ENCODE data around the gene C19orf12.
A peak's percentile ranks its signal among the peaks of the same experiment; 100 is the strongest.

The C19orf12 gene

DNA sequence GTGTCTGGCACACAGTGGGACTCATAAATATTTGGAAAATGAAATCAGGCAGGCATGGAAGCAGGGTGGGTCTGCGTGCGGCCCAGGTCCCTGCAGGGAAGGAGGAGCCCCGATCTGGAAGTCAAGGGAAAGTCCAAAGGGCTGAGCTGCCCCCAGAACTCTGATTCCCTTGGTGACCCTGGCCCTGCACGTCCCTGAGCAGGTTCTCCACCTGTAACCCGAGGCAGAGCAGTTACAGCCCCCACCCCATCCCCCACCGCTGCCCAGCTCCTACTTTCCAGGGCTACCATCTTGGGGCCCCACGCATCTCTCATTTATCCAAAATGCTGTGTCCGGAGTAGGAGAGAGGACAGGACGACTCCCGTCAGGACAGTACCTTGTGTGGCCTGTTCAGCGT, 47.7 kb downstream of the C19orf12 start:
- H3K27ac ChIP-seq (ENCODE audit: low read depth, low read length), result peak overlapping the region; percentile 79; the same call in 1 of the 2 replicates
- H3K27me3 ChIP-seq (ENCODE audit: insufficient read depth, low read length), result no peaks in the 10 kb centered on the region
- peaks cover 33% of the 10 kb centered on the region for H3K4me1 ChIP-seq (ENCODE audit: control insufficient read depth, insufficient read depth, low read length, unreplicated experiment)
- peaks cover 7% of the 10 kb centered on the region for H3K79me2 ChIP-seq (ENCODE audit: control insufficient read depth, insufficient read depth, low read length, unreplicated experiment)
- H2AFZ ChIP-seq (ENCODE audit: low read length, unreplicated experiment), result peak overlapping the region; percentile 55
- no peaks in the 10 kb centered on the region for H3K36me3 ChIP-seq (ENCODE audit: insufficient read depth, low read length)
- H3K4me3 ChIP-seq (ENCODE audit: low read depth, low read length), result peak overlapping the region; percentile 91

DNA sequence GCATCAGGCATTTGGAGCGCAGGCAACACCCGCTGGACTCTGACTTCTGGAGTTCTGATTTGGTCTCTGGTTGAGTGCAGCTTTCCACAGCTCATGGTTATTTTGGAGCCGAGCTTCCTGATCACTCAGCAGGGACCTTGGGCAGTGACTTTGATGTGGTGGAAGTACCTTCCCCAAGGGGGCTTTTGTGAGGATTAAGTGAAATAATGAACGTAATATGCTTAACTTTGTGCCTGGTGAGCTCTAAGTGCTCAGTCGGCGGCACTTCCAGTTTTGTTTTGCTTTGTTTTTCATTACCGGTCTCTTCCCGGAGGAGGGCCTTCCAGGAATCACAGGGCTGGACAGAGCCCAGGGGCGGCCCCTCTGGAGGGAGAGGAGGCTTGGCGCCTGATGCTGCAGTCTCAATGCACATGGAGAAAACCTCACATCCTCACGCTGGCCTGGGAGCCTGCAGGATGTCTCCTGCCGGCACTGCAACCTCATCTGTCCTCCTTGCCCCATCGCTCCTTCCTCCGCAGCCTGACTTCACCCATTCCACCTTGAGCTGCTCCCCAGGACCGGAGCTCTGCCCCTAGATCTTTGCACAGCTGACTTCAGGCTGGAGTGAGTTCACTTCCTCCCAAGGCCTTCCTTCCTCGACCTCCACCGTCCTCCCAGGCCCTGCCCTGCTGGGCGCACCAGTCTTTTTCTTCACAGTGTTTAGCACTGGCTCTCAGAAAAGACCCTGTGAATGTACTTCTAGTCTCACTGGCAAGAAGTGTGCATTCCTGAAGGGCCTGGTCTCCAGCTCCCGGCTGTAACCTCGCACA, 48.3 kb downstream of the C19orf12 start:
- H3K4me1 ChIP-seq (ENCODE audit: control insufficient read depth, insufficient read depth, low read length, unreplicated experiment), result peaks cover 35% of the 10 kb centered on the region

GRCh38 chr19:29665826-29666577, 49.1 kb downstream of the C19orf12 start:
- peak overlapping the region; percentile 87 for H2AFZ ChIP-seq (ENCODE audit: low read length, unreplicated experiment)
- H3K79me2 ChIP-seq (ENCODE audit: control insufficient read depth, insufficient read depth, low read length, unreplicated experiment), result peaks cover 6% of the 10 kb centered on the region
- H3K36me3 ChIP-seq (ENCODE audit: insufficient read depth, low read length), result no peaks in the 10 kb centered on the region
- H3K27me3 ChIP-seq (ENCODE audit: insufficient read depth, low read length), result no peaks in the 10 kb centered on the region
- peak overlapping the region; percentile 79 for H3K27ac ChIP-seq (ENCODE audit: low read depth, low read length)
- peaks cover 31% of the 10 kb centered on the region for H3K4me1 ChIP-seq (ENCODE audit: control insufficient read depth, insufficient read depth, low read length, unreplicated experiment)
- peak overlapping the region; percentile 91 for H3K4me3 ChIP-seq (ENCODE audit: low read depth, low read length)

More for the DNA sequence above, 48.3 kb downstream of the C19orf12 start:
- Histone ChIP-seq H3K79me2 (ENCODE audit: control insufficient read depth, insufficient read depth, low read length, unreplicated experiment) (peaks cover 6% of the 10 kb centered on the region), H3K4me3 (ENCODE audit: low read depth, low read length) (peak overlapping the region; percentile 91), H3K27ac (ENCODE audit: low read depth, low read length) (peak overlapping the region; percentile 79), H2AFZ (ENCODE audit: low read length, unreplicated experiment) (peak overlapping the region; percentile 87), H3K27me3 (ENCODE audit: insufficient read depth, low read length) (no peaks in the 10 kb centered on the region), H3K36me3 (ENCODE audit: insufficient read depth, low read length) (no peaks in the 10 kb centered on the region)

DNA sequence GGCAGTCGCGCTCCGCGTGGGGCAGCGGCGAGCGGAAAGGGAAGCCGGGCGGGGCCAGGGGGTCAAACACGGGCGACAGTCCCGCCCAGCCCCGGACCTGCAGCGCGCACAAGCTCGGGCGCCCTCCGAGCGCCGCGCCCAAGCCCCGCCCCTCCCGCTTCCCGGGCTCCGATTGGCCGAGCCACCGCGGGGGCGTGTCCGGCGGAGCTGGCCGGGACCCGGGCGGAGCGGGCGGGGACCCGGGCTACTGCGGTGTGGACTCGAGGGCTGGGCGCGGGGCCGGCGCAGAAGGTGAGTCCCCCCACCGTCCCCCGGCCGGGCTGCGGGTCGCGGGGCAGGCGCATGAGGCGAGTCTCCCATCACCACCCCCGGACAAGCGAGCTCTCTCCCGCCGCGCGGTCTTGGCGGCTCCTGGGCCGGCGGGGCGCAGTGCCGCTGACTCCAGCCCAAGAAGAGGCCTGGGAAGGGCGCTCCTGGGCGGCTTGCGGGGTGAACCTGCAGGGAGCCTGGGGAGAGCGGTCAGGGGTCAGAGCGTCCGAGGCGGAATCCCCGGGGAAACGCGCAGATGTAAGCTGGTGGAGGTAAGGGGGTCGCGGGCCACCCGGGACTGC, 49.7 kb downstream of the C19orf12 start, which contains the start of gene PLEKHF1:
PLEKHF1 (plus strand) TSS at position 247 of the 611 bp plus-strand sequence. CDS start 8,379 bp downstream, outside the sequence.
- peak within 1 kb of the TSS; percentile 91 for H3K4me3 ChIP-seq (ENCODE audit: low read depth, low read length)
- H3K79me2 ChIP-seq (ENCODE audit: control insufficient read depth, insufficient read depth, low read length, unreplicated experiment), result peaks cover 6% of the 10 kb centered on the region
- H3K27ac ChIP-seq (ENCODE audit: low read depth, low read length), result peak within 1 kb of the TSS; percentile 79
- H3K27me3 ChIP-seq (ENCODE audit: insufficient read depth, low read length), result no peaks in the 10 kb centered on the region
- H3K4me1 ChIP-seq (ENCODE audit: control insufficient read depth, insufficient read depth, low read length, unreplicated experiment), result peaks cover 31% of the 10 kb centered on the region
- H3K36me3 ChIP-seq (ENCODE audit: insufficient read depth, low read length), result no peaks in the 10 kb centered on the region
- H2AFZ ChIP-seq (ENCODE audit: low read length, unreplicated experiment), result peak within 1 kb of the TSS; percentile 60

DNA sequence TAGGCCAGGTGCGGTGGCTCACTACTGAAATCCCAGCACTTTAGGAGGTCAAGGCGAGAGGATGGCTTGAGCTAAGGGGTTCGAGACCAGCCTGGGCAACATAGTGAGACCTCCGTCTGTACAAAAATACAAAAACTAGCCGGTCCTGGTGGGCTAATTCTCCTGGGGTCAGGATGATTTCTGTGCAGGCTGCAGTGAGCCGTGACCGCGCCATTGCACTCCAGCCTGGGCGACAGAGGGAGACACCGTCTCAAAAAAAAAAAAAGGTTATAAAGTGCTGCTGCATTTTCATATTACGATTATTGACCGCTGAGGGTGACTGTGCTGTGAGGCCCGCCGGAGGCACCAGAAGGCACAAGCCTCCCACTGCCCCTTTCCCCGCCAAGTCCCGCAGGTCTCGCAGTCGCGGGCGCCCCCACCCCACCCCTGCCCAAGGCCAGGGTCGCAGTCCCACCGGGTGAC, 50.3 kb downstream of the C19orf12 start:
- H3K4me3 ChIP-seq (ENCODE audit: low read depth, low read length), result peak overlapping the region; percentile 91
- no peaks in the 10 kb centered on the region for H3K36me3 ChIP-seq (ENCODE audit: insufficient read depth, low read length)
- no peaks in the 10 kb centered on the region for H3K27me3 ChIP-seq (ENCODE audit: insufficient read depth, low read length)
- H3K79me2 ChIP-seq (ENCODE audit: control insufficient read depth, insufficient read depth, low read length, unreplicated experiment), result peaks cover 6% of the 10 kb centered on the region
- H2AFZ ChIP-seq (ENCODE audit: low read length, unreplicated experiment), result no peak overlapping the region
- peaks cover 31% of the 10 kb centered on the region for H3K4me1 ChIP-seq (ENCODE audit: control insufficient read depth, insufficient read depth, low read length, unreplicated experiment)
- H3K27ac ChIP-seq (ENCODE audit: low read depth, low read length), result no peak overlapping the region

DNA sequence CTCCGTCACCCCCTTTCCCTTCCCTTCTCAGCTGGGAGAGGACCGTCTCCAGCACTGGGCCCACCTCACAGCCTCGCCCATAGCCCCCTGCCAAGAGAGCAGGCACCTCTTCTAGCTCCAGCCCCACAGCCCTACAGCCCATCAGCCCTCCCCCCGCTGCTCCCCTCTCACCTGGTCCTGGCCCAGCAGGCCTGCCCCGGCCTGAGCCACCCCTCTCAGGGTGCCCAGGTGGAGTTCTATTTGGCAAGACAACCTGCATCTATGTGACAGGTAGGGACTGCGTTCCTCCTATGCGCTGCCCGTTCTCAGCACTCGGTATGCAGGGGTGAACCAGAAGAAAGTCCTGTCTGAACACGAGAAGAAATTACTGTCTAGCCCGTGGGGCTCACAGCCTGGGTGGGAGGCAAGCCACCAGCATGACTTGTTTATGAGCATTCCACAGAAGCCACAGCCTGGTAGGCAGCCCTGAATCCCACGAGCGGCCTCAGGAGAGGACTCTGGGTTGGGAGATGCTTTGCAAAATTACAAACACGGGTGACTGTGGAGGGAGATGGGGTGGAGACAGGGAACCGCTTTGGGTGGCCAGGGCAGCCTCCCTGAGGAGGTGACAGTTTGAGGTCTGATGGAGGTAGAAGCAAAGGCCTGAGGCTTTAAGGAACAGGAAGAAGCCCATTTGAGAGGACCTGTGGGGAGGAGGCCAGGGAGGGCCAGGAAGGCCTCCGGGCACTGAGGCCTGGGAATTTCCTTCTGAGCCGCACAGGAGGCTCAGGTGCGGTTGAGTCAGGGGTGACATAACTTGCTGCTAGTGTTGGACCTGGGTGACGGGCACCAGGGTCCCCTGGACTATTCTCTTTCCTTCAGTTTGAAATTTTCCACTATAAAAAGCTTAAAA, 51.0 kb downstream of the C19orf12 start:
- Histone ChIP-seq H3K4me1 (ENCODE audit: control insufficient read depth, insufficient read depth, low read length, unreplicated experiment) (peaks cover 31% of the 10 kb centered on the region), H3K4me3 (ENCODE audit: low read depth, low read length) (no peak overlapping the region), H3K36me3 (ENCODE audit: insufficient read depth, low read length) (no peaks in the 10 kb centered on the region), H3K79me2 (ENCODE audit: control insufficient read depth, insufficient read depth, low read length, unreplicated experiment) (peaks cover 6% of the 10 kb centered on the region), H3K27ac (ENCODE audit: low read depth, low read length) (no peak overlapping the region), H2AFZ (ENCODE audit: low read length, unreplicated experiment) (no peak overlapping the region), H3K27me3 (ENCODE audit: insufficient read depth, low read length) (no peaks in the 10 kb centered on the region)

- peaks cover 2% of the 10 kb centered on the region for H3K79me2 ChIP-seq (ENCODE audit: control insufficient read depth, insufficient read depth, low read length, unreplicated experiment)
- H3K27me3 ChIP-seq (ENCODE audit: insufficient read depth, low read length), result no peaks in the 10 kb centered on the region
- H3K4me1 ChIP-seq (ENCODE audit: control insufficient read depth, insufficient read depth, low read length, unreplicated experiment), result peaks cover 26% of the 10 kb centered on the region
- peak overlapping the region; percentile 69 for H2AFZ ChIP-seq (ENCODE audit: low read length, unreplicated experiment)
- no peaks in the 10 kb centered on the region for H3K36me3 ChIP-seq (ENCODE audit: insufficient read depth, low read length)
- H3K4me3 ChIP-seq (ENCODE audit: low read depth, low read length), result peak overlapping the region; percentile 69
- peak overlapping the region; percentile 98 for H3K27ac ChIP-seq (ENCODE audit: low read depth, low read length)
Observed at GRCh38 chr19:29662604-29663404, 52.3 kb downstream of the C19orf12 start.

GRCh38 chr19:29662278-29662603, 52.8 kb downstream of the C19orf12 start:
- Histone ChIP-seq H3K4me3 (ENCODE audit: low read depth, low read length) (peak overlapping the region; percentile 69), H3K27ac (ENCODE audit: low read depth, low read length) (peak overlapping the region; percentile 98), H3K4me1 (ENCODE audit: control insufficient read depth, insufficient read depth, low read length, unreplicated experiment) (peaks cover 21% of the 10 kb centered on the region), H3K79me2 (ENCODE audit: control insufficient read depth, insufficient read depth, low read length, unreplicated experiment) (no peaks in the 10 kb centered on the region), H3K36me3 (ENCODE audit: insufficient read depth, low read length) (no peaks in the 10 kb centered on the region), H3K27me3 (ENCODE audit: insufficient read depth, low read length) (no peaks in the 10 kb centered on the region), H2AFZ (ENCODE audit: low read length, unreplicated experiment) (peak overlapping the region; percentile 69)

DNA sequence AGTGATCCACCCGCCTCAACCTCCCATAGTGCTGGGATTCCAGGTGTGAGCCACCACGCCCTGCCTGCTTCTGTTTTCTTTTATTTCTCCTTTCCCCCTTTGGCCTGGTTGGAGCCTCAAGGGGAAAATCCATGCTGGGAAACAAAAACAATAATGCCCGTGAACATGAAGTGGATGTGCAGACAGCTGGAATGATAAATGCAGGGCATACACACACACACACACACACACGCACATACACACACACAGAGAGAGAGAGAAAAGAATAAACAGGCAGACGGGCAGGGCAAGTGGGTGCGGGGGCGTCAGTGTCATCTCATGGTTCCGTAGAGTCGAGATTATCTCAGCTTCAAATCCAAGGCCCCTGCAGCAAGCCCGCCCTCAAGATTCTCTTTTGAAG, 54.2 kb downstream of the C19orf12 start:
- Histone ChIP-seq H3K79me2 (ENCODE audit: control insufficient read depth, insufficient read depth, low read length, unreplicated experiment) (no peaks in the 10 kb centered on the region), H2AFZ (ENCODE audit: low read length, unreplicated experiment) (no peak overlapping the region), H3K4me3 (ENCODE audit: low read depth, low read length) (no peak overlapping the region), H3K36me3 (ENCODE audit: insufficient read depth, low read length) (no peaks in the 10 kb centered on the region), H3K27me3 (ENCODE audit: insufficient read depth, low read length) (no peaks in the 10 kb centered on the region), H3K4me1 (ENCODE audit: control insufficient read depth, insufficient read depth, low read length, unreplicated experiment) (peaks cover 17% of the 10 kb centered on the region), H3K27ac (ENCODE audit: low read depth, low read length) (no peak overlapping the region; the same call in 1 of the 2 replicates)
